Endothelial cell of umbilical vein (primary cell): ENCODE data around the gene PTPN22.
A peak's percentile ranks its signal among the peaks of the same experiment; 100 is the strongest.

Experiments
- CTCF ChIP-seq, 2 donors: IDR thresholded peaks; 1 replicate in 1 of 2; 2 replicates in 1 of 2; pipeline ENCODE4 v1.5.1; 2011; ENCODE audit warnings: low read length in 2 of 2, mild to moderate bottlenecking in 2 of 2, moderate library complexity in 2 of 2, control low read depth in 1 of 2, inconsistent platforms in 1 of 2, low read depth in 1 of 2; ENCODE audit not compliant: insufficient read depth in 1 of 2; ENCODE audit errors: extremely low read depth in 1 of 2
- EZH2 ChIP-seq: IDR thresholded peaks from 2 replicates; pipeline ENCODE4 v1.6.1; 2012; ENCODE audit warnings: borderline replicate concordance, low read depth, mild to moderate bottlenecking, moderate library complexity, low read length, inconsistent platforms; ENCODE audit not compliant: severe bottlenecking
- MAX ChIP-seq: IDR thresholded peaks from 2 replicates; pipeline ENCODE4 v1.6.1; 2011; ENCODE audit not compliant: insufficient read depth, insufficient read length
- POLR2AphosphoS5 ChIP-seq: IDR thresholded peaks from 2 replicates; pipeline ENCODE4 v1.6.1; 2012; ENCODE audit warnings: low read depth, mild to moderate bottlenecking, control low read depth, low read length, moderate library complexity; ENCODE audit not compliant: insufficient read depth

GRCh38 chr1:113904674-113905434 is 33.3 kb upstream of the PTPN22 start, which contains the start of the genes AP4B1 and DCLRE1B:
- no peak for TF ChIP-seq EZH2
- peak; percentile 60 to 73 for TF ChIP-seq CTCF (IDR thresholded peaks at IDR 0.05; ENCODE audit: extremely low read depth in 1 of 2, insufficient read depth in 1 of 2, low read depth in 1 of 2, low read length in 2 of 2)
- TF ChIP-seq POLR2AphosphoS5 = peak; percentile 86
- peak; percentile 11 for TF ChIP-seq MAX
